ENCODE data around the gene CD33. TPM values are rescaled to one million over a fixed set of nuclear protein-coding genes. Genes with fewer than 3 reads are reported as not detected.

CD33 gene
- total and polyA plus RNA-seq, 9 of the 15 experiments (the other 6 are each of a cell fraction or from before 2014, with no cell fraction given) = 36.1 to 88.6 (median 49.6) TPM

DNA sequence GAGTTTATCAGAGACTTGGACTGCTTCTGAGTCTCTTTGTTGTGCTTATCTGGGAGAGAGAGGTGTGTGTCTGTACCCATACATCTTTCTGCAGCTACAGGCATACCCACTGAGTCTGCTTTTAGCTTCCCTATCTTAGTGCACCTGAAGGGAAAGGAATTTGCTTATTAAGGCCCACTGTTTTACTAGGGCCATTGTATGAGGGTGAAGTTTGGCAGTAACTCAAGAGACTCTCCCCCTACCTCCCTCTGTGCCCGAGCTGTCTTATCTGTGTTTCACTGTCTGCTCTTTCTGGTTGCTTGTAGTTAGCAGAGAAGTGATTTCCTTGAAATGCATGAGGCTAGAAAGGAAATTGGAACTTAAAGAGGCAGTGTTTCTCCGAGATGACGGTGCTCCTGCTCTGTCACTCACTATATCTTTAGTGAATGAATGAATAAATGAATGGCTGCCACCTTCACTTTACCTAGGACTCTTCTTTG lies 678 bp upstream of the CD33 start (continued):
- TF ChIP-seq, protein P1, sequence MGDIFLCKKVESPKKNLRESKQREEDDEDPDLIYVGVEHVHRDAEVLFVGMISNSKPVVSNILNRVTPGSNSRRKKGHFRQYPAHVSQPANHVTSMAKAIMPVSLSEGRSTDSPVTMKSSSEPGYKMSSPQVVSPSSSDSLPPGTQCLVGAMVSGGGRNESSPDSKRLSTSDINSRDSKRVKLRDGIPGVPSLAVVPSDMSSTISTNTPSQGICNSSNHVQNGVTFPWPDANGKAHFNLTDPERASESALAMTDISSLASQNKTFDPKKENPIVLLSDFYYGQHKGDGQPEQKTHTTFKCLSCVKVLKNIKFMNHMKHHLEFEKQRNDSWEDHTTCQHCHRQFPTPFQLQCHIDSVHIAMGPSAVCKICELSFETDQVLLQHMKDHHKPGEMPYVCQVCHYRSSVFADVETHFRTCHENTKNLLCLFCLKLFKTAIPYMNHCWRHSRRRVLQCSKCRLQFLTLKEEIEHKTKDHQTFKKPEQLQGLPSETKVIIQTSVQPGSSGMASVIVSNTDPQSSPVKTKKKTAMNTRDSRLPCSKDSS (IDR thresholded peaks at IDR 0.05; ENCODE audit: low read depth, partially characterized antibody) = no peak
- TF ChIP-seq ILF3 (IDR thresholded peaks at IDR 0.05; ENCODE audit: borderline replicate concordance) (no peak), ZNF121 (CRISPR knock-in tag; conservative IDR thresholded peaks at IDR 0.05) (no peak), FIP1L1 (IDR thresholded peaks at IDR 0.05; ENCODE audit: low read depth, low read length, poor library complexity, severe bottlenecking) (no peak), COPS2 (conservative IDR thresholded peaks at IDR 0.05) (no peak), ZFP1 (CRISPR knock-in tag; IDR thresholded peaks at IDR 0.05) (no peak), HES1 (IDR thresholded peaks at IDR 0.05; ENCODE audit: low read depth) (no peak), SP1 (CRISPR knock-in tag; IDR thresholded peaks at IDR 0.05) (no peak), ZNF232 (CRISPR knock-in tag; IDR thresholded peaks at IDR 0.05) (no peak), ZEB2 (IDR thresholded peaks at IDR 0.05) (peak; percentile 69; the same call in 1 of the 2 replicates), KDM1A (IDR thresholded peaks at IDR 0.05) (peak; percentile 91 to 94), NR4A1 (CRISPR knock-in tag; IDR thresholded peaks at IDR 0.05) (no peak), NR4A1 (tag; IDR thresholded peaks at IDR 0.05) (0 out of 2 replicates have a peak, but pooled peaks have one; percentile 28), SMAD1 (IDR thresholded peaks at IDR 0.05; ENCODE audit: low read depth, low read length, partially characterized antibody) (no peak), SRF (CRISPR knock-in tag; IDR thresholded peaks at IDR 0.05) (no peak), ZNF224 (CRISPR knock-in tag; IDR thresholded peaks at IDR 0.05) (no peak), IRF2 (CRISPR knock-in tag; IDR thresholded peaks at IDR 0.05) (no peak), HDAC1 (IDR thresholded peaks at IDR 0.05) (peak in 1 of 2 experiments; percentile 64; a peak in 3 of 4 replicates), ZFP36 (IDR thresholded peaks at IDR 0.05; ENCODE audit: low read depth, low read length, partially characterized antibody) (no peak), POLR2B (IDR thresholded peaks at IDR 0.05; ENCODE audit: low read depth, partially characterized antibody) (no peak), SIRT6 (IDR thresholded peaks at IDR 0.05; ENCODE audit: low read depth, low read length) (no peak), FOXM1 (IDR thresholded peaks at IDR 0.05; ENCODE audit: low read depth) (peak; percentile 48; the same call in 1 of the 2 replicates), FOXM1 (CRISPR knock-in tag; IDR thresholded peaks at IDR 0.05; ENCODE audit: low read depth) (no peak), ZFP30 (CRISPR knock-in tag; IDR thresholded peaks at IDR 0.05; ENCODE audit: borderline replicate concordance) (no peak), SMARCE1 (IDR thresholded peaks at IDR 0.05) (peak; percentile 63; the same call in 1 of the 2 replicates), CXXC5 (CRISPR knock-in tag; IDR thresholded peaks at IDR 0.05) (no peak), ARID1B (IDR thresholded peaks at IDR 0.05) (peak; percentile 94), ZNF184 (CRISPR knock-in tag; IDR thresholded peaks at IDR 0.05) (no peak)
- TF ChIP-seq, protein P2, sequence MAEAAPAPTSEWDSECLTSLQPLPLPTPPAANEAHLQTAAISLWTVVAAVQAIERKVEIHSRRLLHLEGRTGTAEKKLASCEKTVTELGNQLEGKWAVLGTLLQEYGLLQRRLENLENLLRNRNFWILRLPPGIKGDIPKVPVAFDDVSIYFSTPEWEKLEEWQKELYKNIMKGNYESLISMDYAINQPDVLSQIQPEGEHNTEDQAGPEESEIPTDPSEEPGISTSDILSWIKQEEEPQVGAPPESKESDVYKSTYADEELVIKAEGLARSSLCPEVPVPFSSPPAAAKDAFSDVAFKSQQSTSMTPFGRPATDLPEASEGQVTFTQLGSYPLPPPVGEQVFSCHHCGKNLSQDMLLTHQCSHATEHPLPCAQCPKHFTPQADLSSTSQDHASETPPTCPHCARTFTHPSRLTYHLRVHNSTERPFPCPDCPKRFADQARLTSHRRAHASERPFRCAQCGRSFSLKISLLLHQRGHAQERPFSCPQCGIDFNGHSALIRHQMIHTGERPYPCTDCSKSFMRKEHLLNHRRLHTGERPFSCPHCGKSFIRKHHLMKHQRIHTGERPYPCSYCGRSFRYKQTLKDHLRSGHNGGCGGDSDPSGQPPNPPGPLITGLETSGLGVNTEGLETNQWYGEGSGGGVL (CRISPR knock-in tag; IDR thresholded peaks at IDR 0.05) = no peak
